HepG2 (cell line): Measurements from ENCODE around the gene FAM131C. TPM values are rescaled to one million over a fixed set of nuclear protein-coding genes. Genes with fewer than 3 reads are reported as not detected.

ENCODE experiments used
- ATAC-seq: fragments of 200-7000 bp; cut with Tn5 transposase; 3 replicates; pipeline ENCODE4 v1.9.1; 2020; ENCODE audit warnings: mild to moderate bottlenecking, moderate library complexity
- BruUV-seq: library from RNA; stranded (reverse); fragments of 400-500 nt; replicated peaks from 2 replicates; lab custom pipeline; 2021; lab: Mats Ljungman, UMichigan
- CTCF ChIA-PET: fragments of 300-600 bp; formaldehyde crosslinking; extraction: SDS; loops from one replicate; lab custom pipeline; 2021; ENCODE audit warnings: low total read pairs, inconsistent platforms, low intra/inter-chr PET ratio; lab: Yijun Ruan, JAX
- POLR2A ChIA-PET: fragments of 350-600 bp; sonication (Branson Sonifier 250); formaldehyde crosslinking; loops from one replicate; lab custom pipeline; 2020; ENCODE audit warnings: antibody characterized with exemption, inconsistent platforms; lab: Yijun Ruan, JAX
- DNase-seq: peaks from one replicate; pipeline ENCODE4 v3.0.0-alpha.2; 2015; ENCODE audit warnings: low spot score
- FAIRE-seq: peaks from 3 replicates; lab custom pipeline; 2011; peaks lifted over from hg19 to GRCh38; lab: Jason Lieb, UNC
- H2AFZ ChIP-seq: one replicate; pipeline ENCODE4 v1.6.1; 2011; ENCODE audit warnings: low read length, inconsistent platforms
- H3K27ac ChIP-seq: fragments of 300-600 bp; 3 replicates; pipeline ENCODE4 v1.8.0; 2011; ENCODE audit warnings: mixed run types, mild to moderate bottlenecking, mixed read lengths, low read length, inconsistent platforms; ENCODE audit not compliant: insufficient read depth; ENCODE audit errors: extremely low read length
- H3K27me3 ChIP-seq, 2 experiments: fragments of 200-600 bp in 1 of 2; 2 replicates in 1 of 2; 3 replicates in 1 of 2; pipeline versions ENCODE4 v1.6.0 to v1.8.0; 2011; ENCODE audit warnings: low read length in 2 of 2, mild to moderate bottlenecking in 2 of 2, moderate library complexity in 2 of 2, inconsistent platforms in 1 of 2; ENCODE audit not compliant: insufficient read depth in 2 of 2, control insufficient read depth in 1 of 2
- H3K36me3 ChIP-seq, 2 experiments: fragments of 200-600 bp in 1 of 2; replicated peaks in 1 of 2; 2 replicates in 1 of 2; 3 replicates in 1 of 2; pipeline versions ENCODE4 v1.5.1 to v1.8.0; 2011; ENCODE audit warnings: low read length in 2 of 2, inconsistent platforms in 1 of 2; ENCODE audit not compliant: insufficient read depth in 2 of 2, control insufficient read depth in 1 of 2
- H3K4me1 ChIP-seq: 2 replicates; pipeline ENCODE4 v1.5.1; 2012; ENCODE audit warnings: low read length, inconsistent platforms; ENCODE audit not compliant: insufficient read depth
- H3K4me2 ChIP-seq: 2 replicates; pipeline ENCODE4 v1.6.0; 2011; ENCODE audit warnings: low read depth, low read length, inconsistent platforms
- H3K4me3 ChIP-seq, 3 experiments: fragments of 200-600 bp in 1 of 3; sonication (generic), shearing (Covaris generic) in 1 of 3; replicated peaks in 1 of 3; 2 replicates each; pipeline ENCODE4 v1.5.1; 2011 to 2016; ENCODE audit warnings: low read length in 3 of 3, inconsistent platforms in 2 of 3, low read depth in 2 of 3, mild to moderate bottlenecking in 2 of 3, control low read depth in 1 of 3, mixed read lengths in 1 of 3; ENCODE audit not compliant: insufficient read depth in 1 of 3
- H3K79me2 ChIP-seq: one replicate; pipeline ENCODE4 v1.6.1; 2011; ENCODE audit warnings: low read length, inconsistent platforms; ENCODE audit not compliant: insufficient read depth
- H3K9ac ChIP-seq: 2 replicates; pipeline ENCODE4 v1.6.0; 2011; ENCODE audit warnings: mild to moderate bottlenecking, low read depth, low read length, inconsistent platforms; ENCODE audit not compliant: insufficient read depth
- H3K9me3 ChIP-seq: 2 replicates; pipeline ENCODE4 v1.5.1; 2012; ENCODE audit warnings: mild to moderate bottlenecking, low read length
- H4K20me1 ChIP-seq: 2 replicates; pipeline ENCODE4 v1.6.0; 2011; ENCODE audit warnings: inconsistent platforms, mild to moderate bottlenecking, low read length, moderate library complexity; ENCODE audit not compliant: insufficient read depth
- ADNP ChIP-seq: sonication (generic); formaldehyde crosslinking; IDR thresholded peaks from 2 replicates; pipeline ENCODE4 v1.4.0; 2020; ENCODE audit warnings: missing genetic modification reagents
- EHMT2 ChIP-seq: fragments of 200-600 bp; sonication (generic); IDR thresholded peaks from 2 replicates; pipeline ENCODE4 v1.7.0; 2017; ENCODE audit warnings: antibody characterized with exemption, low read depth, low read length, borderline replicate concordance
- FOXA1 ChIP-seq, 2 experiments: fragments of 450-650 bp in 1 of 2; sonication (generic) in 1 of 2; formaldehyde crosslinking in 1 of 2; IDR thresholded peaks; 2 replicates each; pipeline versions ENCODE4 v1.4.0 to v1.6.1; 2016 to 2020; ENCODE audit warnings: missing genetic modification reagents in 1 of 2
- MBD4 ChIP-seq: IDR thresholded peaks from 2 replicates; pipeline ENCODE4 v1.6.1; 2012; ENCODE audit warnings: low read length, inconsistent platforms, borderline replicate concordance
- MXI1 ChIP-seq: IDR thresholded peaks from 3 replicates; pipeline ENCODE4 v1.6.1; 2012; ENCODE audit warnings: low read depth, low read length, inconsistent platforms, borderline replicate concordance
- NR1H2 ChIP-seq: sonication (generic); formaldehyde crosslinking; IDR thresholded peaks from 2 replicates; pipeline ENCODE4 v1.8.1; 2022; ENCODE audit warnings: low read depth, missing genetic modification reagents, borderline replicate concordance
- SP1 ChIP-seq, 2 experiments: fragments of 450-650 bp in 1 of 2; sonication (generic) in 1 of 2; formaldehyde crosslinking in 1 of 2; IDR thresholded peaks; 2 replicates each; pipeline versions ENCODE4 v1.4.0 to v1.6.1; 2016 to 2020; ENCODE audit warnings: missing genetic modification reagents in 1 of 2
- TGIF2 ChIP-seq: IDR thresholded peaks from 2 replicates; pipeline ENCODE4 v1.6.1; 2016; ENCODE audit warnings: control low read depth, missing compliant biosample characterization
- ZFP37 ChIP-seq: sonication (generic); formaldehyde crosslinking; IDR thresholded peaks from 2 replicates; pipeline ENCODE4 v1.4.0; 2020; ENCODE audit warnings: missing genetic modification reagents, borderline replicate concordance
- ZFYVE20 ChIP-seq: sonication (generic); formaldehyde crosslinking; IDR thresholded peaks from 2 replicates; pipeline ENCODE4 v1.8.0; 2023; ENCODE audit warnings: low read depth, mild to moderate bottlenecking, moderate library complexity, missing genetic modification reagents, borderline replicate concordance
- ZNF160 ChIP-seq: sonication (generic); formaldehyde crosslinking; IDR thresholded peaks from 2 replicates; pipeline ENCODE4 v1.8.0; 2022; ENCODE audit warnings: mild to moderate bottlenecking, inconsistent platforms, missing genetic modification reagents
- ZNF570 ChIP-seq: sonication (generic); formaldehyde crosslinking; IDR thresholded peaks from 2 replicates; pipeline ENCODE4 v1.4.0; 2020; ENCODE audit warnings: mild to moderate bottlenecking, missing genetic modification reagents, borderline replicate concordance
- ZNF652 ChIP-seq: IDR thresholded peaks from 2 replicates; pipeline ENCODE4 v1.6.1; 2016; ENCODE audit warnings: low read depth, borderline replicate concordance
- ZNF737 ChIP-seq: sonication (generic); formaldehyde crosslinking; IDR thresholded peaks from 2 replicates; pipeline ENCODE4 v1.5.0; 2020; ENCODE audit warnings: missing genetic modification reagents, mild to moderate bottlenecking, borderline replicate concordance
- WGBS: methylation state at CpG from one replicate; pipeline ENCODE4 v1.1.6; 2017; ENCODE audit warnings: low lambda C conversion rate; 5-methylcytosine and 5-hydroxymethylcytosine counted together
- in situ Hi-C: cut with HindIII; loops from 2 replicates; pipeline ENCODE4 v1.10.0; 2017; ENCODE audit warnings: low pct_unique_long_range_greater_than_20kb; ENCODE audit not compliant: extremely low pct_ligation_motif_present
- intact Hi-C: fragments of 100-400 bp; cut with micrococcal nuclease; formaldehyde crosslinking; loops from one replicate; pipeline ENCODE4 v1.10.0; 2022; ENCODE audit not compliant: unreplicated experiment
- polyA plus RNA-seq, 8 experiments: library from polyadenylated mRNA; depleted of rRNA in 3 of 8; stranded (reverse) in 7 of 8; unstranded in 1 of 8; fragments of >200 nt; fragmentation: Illumina TruSeq in 4 of 8; extraction: Trizol in 4 of 8; gene quantifications; 2 replicates each; pipeline versions ENCODE4 v1.2.1 to v1.2.3, GENCODE V29; 2011 to 2016; ENCODE audit warnings: low read depth in 4 of 8, missing spikeins in 1 of 8, mixed read lengths in 1 of 8; ENCODE audit not compliant: insufficient read depth in 1 of 8
- total RNA-seq, 5 experiments: library from RNA; depleted of rRNA; stranded (reverse); fragments of >200 nt; fragmentation: Illumina TruSeq; extraction: Trizol; gene quantifications; 2 replicates each; pipeline ENCODE4 v1.2.3, GENCODE V29; 2016; ENCODE audit warnings: low read depth in 1 of 5
- TF ChIP-seq, protein P1 (sequence below): sonication (generic); formaldehyde crosslinking; IDR thresholded peaks from 2 replicates; pipeline ENCODE4 v1.8.0; 2022; ENCODE audit warnings: mild to moderate bottlenecking, missing genetic modification reagents, moderate library complexity
- TF ChIP-seq, protein P2 (sequence below): sonication (generic); formaldehyde crosslinking; IDR thresholded peaks from 2 replicates; pipeline ENCODE4 v1.4.0; 2020; ENCODE audit warnings: mild to moderate bottlenecking, missing genetic modification reagents

The FAM131C gene
- total and polyA plus RNA-seq, 2 of the 13 experiments (the other 11 are each of a cell fraction or from before 2014, with no cell fraction given) = 0.07 TPM; not detected in 1

DNA sequence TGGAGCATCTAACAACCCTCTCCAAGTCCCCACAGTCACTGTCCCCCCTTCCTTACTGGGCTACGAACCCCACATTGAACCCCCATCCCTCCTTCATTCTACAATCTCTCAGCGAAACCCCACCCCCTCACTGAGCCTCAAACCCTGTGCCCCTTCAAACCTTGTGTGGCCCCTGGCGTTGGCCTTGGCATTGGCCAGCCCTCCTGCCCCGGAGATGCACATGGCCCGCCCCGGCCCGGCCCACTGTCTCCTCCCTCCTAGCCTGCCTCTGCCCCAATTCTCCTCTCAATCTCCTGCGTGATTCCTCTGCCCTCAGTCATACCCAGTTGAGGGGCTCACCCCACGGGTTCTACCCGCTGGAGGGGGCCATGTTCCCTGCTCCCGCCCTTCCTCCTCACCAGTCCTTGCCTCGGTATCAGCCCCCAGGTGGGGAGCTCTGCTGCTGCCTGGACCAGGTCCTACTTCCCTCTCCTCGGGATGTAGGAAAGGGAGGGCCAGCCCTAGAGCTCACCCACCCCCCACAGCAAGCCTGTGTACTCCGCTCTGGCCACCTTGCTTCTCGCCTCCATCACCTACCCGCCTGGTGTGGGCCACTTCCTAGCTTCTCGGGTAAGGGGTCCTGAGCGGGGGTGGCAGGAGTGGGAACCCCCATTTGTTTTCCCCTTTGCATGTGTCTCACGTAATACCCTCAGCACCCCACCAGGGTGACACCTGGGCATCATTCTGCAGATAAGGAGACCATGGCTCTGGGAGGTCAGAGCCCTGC is 45.0 kb downstream of the FAM131C start:
- 20% methylated on average over 16 of the region's 19 CpGs for WGBS
- CTCF ChIA-PET = no interaction called here
- intact Hi-C loops = no loop called here

More for the DNA sequence above, 45.0 kb downstream of the FAM131C start:
- H3K9me3 ChIP-seq = no peaks in the 10 kb centered on the region
- H3K79me2 ChIP-seq = no peaks in the 10 kb centered on the region
- no peak overlapping the region for H3K4me3 ChIP-seq
- in situ Hi-C loops = no loop called here
- peaks cover 9 to 32% of the 10 kb centered on the region in 2 experiments; a peak in 4 of 5 replicates for H3K27me3 ChIP-seq
- POLR2A ChIA-PET = no interaction called here
- no peaks in the 10 kb centered on the region for H3K36me3 ChIP-seq
- peaks cover 3% of the 10 kb centered on the region; the same call in 1 of the 2 replicates for H4K20me1 ChIP-seq
- H3K4me2 ChIP-seq = no peak overlapping the region
- H3K4me1 ChIP-seq = peaks cover 19% of the 10 kb centered on the region
- no peak overlapping the region for H3K27ac ChIP-seq
- DNase-seq (no peak), ATAC-seq (no peak), FAIRE-seq (no peak)
- H2AFZ ChIP-seq = no peak overlapping the region
- H3K9ac ChIP-seq = no peak overlapping the region
- BruUV-seq = no TSS peak
- TF ChIP-seq TGIF2 (no peak), ZNF737 (no peak), ZFYVE20 (CRISPR knock-in tag) (no peak), ADNP (no peak), MXI1 (no peak), ZNF570 (CRISPR knock-in tag) (no peak), SP1 (IDR thresholded peaks at IDR 0.05) (no peak), SP1 (CRISPR knock-in tag; IDR thresholded peaks at IDR 0.05) (no peak), ZNF652 (no peak), NR1H2 (CRISPR knock-in tag) (no peak), EHMT2 (no peak), ZFP37 (no peak), FOXA1 (IDR thresholded peaks at IDR 0.05) (no peak), FOXA1 (CRISPR knock-in tag; IDR thresholded peaks at IDR 0.05) (no peak), MBD4 (no peak), ZNF160 (CRISPR knock-in tag) (no peak)
- TF ChIP-seq, protein P1, sequence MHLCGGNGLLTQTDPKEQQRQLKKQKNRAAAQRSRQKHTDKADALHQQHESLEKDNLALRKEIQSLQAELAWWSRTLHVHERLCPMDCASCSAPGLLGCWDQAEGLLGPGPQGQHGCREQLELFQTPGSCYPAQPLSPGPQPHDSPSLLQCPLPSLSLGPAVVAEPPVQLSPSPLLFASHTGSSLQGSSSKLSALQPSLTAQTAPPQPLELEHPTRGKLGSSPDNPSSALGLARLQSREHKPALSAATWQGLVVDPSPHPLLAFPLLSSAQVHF = no peak
- TF ChIP-seq, protein P2, sequence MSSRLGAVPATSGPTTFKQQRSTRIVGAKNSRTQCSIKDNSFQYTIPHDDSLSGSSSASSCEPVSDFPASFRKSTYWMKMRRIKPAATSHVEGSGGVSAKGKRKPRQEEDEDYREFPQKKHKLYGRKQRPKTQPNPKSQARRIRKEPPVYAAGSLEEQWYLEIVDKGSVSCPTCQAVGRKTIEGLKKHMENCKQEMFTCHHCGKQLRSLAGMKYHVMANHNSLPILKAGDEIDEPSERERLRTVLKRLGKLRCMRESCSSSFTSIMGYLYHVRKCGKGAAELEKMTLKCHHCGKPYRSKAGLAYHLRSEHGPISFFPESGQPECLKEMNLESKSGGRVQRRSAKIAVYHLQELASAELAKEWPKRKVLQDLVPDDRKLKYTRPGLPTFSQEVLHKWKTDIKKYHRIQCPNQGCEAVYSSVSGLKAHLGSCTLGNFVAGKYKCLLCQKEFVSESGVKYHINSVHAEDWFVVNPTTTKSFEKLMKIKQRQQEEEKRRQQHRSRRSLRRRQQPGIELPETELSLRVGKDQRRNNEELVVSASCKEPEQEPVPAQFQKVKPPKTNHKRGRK (CRISPR knock-in tag) = no peak
